ENCODE data around the gene MACROD2. TPM values are rescaled to one million over a fixed set of nuclear protein-coding genes. Genes with fewer than 3 reads are reported as not detected.
A peak's percentile ranks its signal among the peaks of the same experiment; 100 is the strongest.

Gene MACROD2
- total RNA-seq, 3 donors from 2014 or later = 3.2 to 7.6 (median 6.4) TPM

- Histone ChIP-seq H3K4me1 (ENCODE audit: low read depth) (no peaks in the 10 kb centered on the region), H3K36me3 (ENCODE audit: low read depth) (no peaks in the 10 kb centered on the region), H3K9me3 (no peaks in the 10 kb centered on the region), H3K4me3 (no peak overlapping the region)
- TF ChIP-seq CTCF (IDR thresholded peaks at IDR 0.05) = no peak
- intact Hi-C loops (cut with DNase I, micrococcal nuclease) = no loop called here
- DNase-seq (no peak), ATAC-seq (no peak)
Observed at GRCh38 chr20:14785065-14785743, 789.9 kb downstream of the MACROD2 start.

GRCh38 chr20:14790190-14790589 lies 794.9 kb downstream of the MACROD2 start:
- TF ChIP-seq CTCF (IDR thresholded peaks at IDR 0.05) = no peak
- Histone ChIP-seq H3K4me3 (no peak overlapping the region), H3K36me3 (ENCODE audit: low read depth) (no peaks in the 10 kb centered on the region), H3K9me3 (no peaks in the 10 kb centered on the region), H3K4me1 (ENCODE audit: low read depth) (no peaks in the 10 kb centered on the region)
- DNase-seq (no peak), ATAC-seq (peak; percentile 49)
- intact Hi-C loops (cut with DNase I, micrococcal nuclease) = no loop called here

GRCh38 chr20:14790771-14791620 lies 795.7 kb downstream of the MACROD2 start:
- no peak for ATAC-seq
- intact Hi-C loops (cut with DNase I, micrococcal nuclease) = no loop called here
- Histone ChIP-seq H3K9me3 (no peaks in the 10 kb centered on the region), H3K36me3 (ENCODE audit: low read depth) (no peaks in the 10 kb centered on the region), H3K4me3 (no peak overlapping the region), H3K4me1 (ENCODE audit: low read depth) (no peaks in the 10 kb centered on the region)
- no peak for TF ChIP-seq CTCF (IDR thresholded peaks at IDR 0.05)
- DNase-seq = no peak

GRCh38 chr20:14792915-14793314 lies 797.6 kb downstream of the MACROD2 start:
- TF ChIP-seq CTCF (IDR thresholded peaks at IDR 0.05) = no peak
- no peak overlapping the region for H3K4me3 ChIP-seq
- intact Hi-C loops (cut with DNase I, micrococcal nuclease) = no loop called here
- H3K4me1 ChIP-seq (ENCODE audit: low read depth) = no peaks in the 10 kb centered on the region
- no peaks in the 10 kb centered on the region for H3K9me3 ChIP-seq
- DNase-seq = no peak
- ATAC-seq = no peak
- H3K36me3 ChIP-seq (ENCODE audit: low read depth) = no peaks in the 10 kb centered on the region

GRCh38 chr20:14799545-14800216 lies 804.4 kb downstream of the MACROD2 start:
- intact Hi-C loops (cut with DNase I, micrococcal nuclease) = no loop called here
- H3K4me1 ChIP-seq (ENCODE audit: low read depth) = no peaks in the 10 kb centered on the region
- no peak for DNase-seq
- no peaks in the 10 kb centered on the region for H3K9me3 ChIP-seq
- TF ChIP-seq CTCF (IDR thresholded peaks at IDR 0.05) = no peak
- no peak for ATAC-seq
- H3K36me3 ChIP-seq (ENCODE audit: low read depth) = no peaks in the 10 kb centered on the region
- H3K4me3 ChIP-seq = no peak overlapping the region
